Keratinocyte (primary cell): ENCODE measurements around the gene GPN1.

Experiments
- CTCF ChIP-seq, 3 experiments: IDR thresholded peaks in 1 of 3; conservative IDR thresholded peaks in 1 of 3; optimal IDR thresholded peaks in 1 of 3; 2 replicates in 2 of 3; 3 replicates in 1 of 3; pipeline versions ENCODE3 to v1.5.1; 2011; ENCODE audit warnings: low read length in 3 of 3, mild to moderate bottlenecking in 3 of 3, moderate library complexity in 2 of 3, control low read depth in 1 of 3, inconsistent platforms in 1 of 3; ENCODE audit not compliant: insufficient read depth in 2 of 3; ENCODE audit errors: extremely low read depth in 1 of 3
- EZH2 ChIP-seq: IDR thresholded peaks from one replicate; pipeline ENCODE4 v1.6.1; 2012; ENCODE audit warnings: inconsistent platforms, mild to moderate bottlenecking, low read length, moderate library complexity

- no peak for TF ChIP-seq CTCF (optimal IDR thresholded peaks at IDR 0.05 in 1 of 3, IDR thresholded peaks at IDR 0.05 in 1 of 3, conservative IDR thresholded peaks at IDR 0.05 in 1 of 3; ENCODE audit: extremely low read depth in 1 of 3, insufficient read depth in 2 of 3, low read length in 3 of 3)
- TF ChIP-seq EZH2, result no peak
Observed at GRCh38 chr2:27687232-27687631, 58.4 kb downstream of the GPN1 start.
